RWPE1 (cell line): ENCODE measurements around the gene ATAT1.

Experiments used
- CTCF ChIA-PET: fragments of 350-600 bp; sonication (Branson Sonifier 250); formaldehyde crosslinking; extraction: SDS; loops from one replicate; lab custom pipeline; 2021; lab: Yijun Ruan, JAX
- POLR2A ChIA-PET: fragments of 400-600 bp; formaldehyde crosslinking; extraction: SDS; loops from one replicate; lab custom pipeline; 2020; ENCODE audit warnings: antibody characterized with exemption; ENCODE audit not compliant: low non-redundant PET; lab: Yijun Ruan, JAX
- DNase-seq: peaks from one replicate; pipeline ENCODE4 v3.0.0; 2012; ENCODE audit warnings: low spot score
- H3K27ac ChIP-seq: fragments of 450-650 bp; 2 replicates; pipeline ENCODE4 v1.5.1; 2017
- TF ChIP-seq, protein P1 (sequence below): fragments of 450-650 bp; conservative IDR thresholded peaks from 2 replicates; pipeline ENCODE4 v1.5.1; 2017; ENCODE audit warnings: low read depth, mild to moderate bottlenecking

ATAT1 gene

DNA sequence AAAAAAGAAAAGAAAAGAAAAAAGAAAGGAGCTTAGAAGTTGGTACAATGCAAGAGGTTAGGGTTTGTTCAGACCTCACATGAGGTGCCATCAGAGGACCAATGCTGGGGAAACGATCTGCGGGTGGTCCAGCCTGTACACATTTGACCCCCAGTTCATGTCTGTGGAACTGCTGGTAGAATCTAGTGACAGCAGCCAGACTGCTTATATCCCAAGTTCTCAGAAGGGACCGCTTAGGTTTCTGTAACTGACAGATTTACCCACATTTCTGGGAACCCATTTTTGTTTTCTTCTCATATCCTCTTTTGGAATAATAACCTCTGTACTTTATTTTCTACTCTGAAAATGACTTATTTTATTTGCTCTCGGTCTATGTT is 55.1 kb downstream of the ATAT1 start:
- DNase-seq: no peak
- CTCF ChIA-PET: interaction anchor here (0.6 to 5.3 kb wide), 3 partner anchors 41 to 192 kb away, joined by 5 to 31 read pairs (median 27); no protein-coding TSS in a partner anchor
- TF ChIP-seq, protein P1, sequence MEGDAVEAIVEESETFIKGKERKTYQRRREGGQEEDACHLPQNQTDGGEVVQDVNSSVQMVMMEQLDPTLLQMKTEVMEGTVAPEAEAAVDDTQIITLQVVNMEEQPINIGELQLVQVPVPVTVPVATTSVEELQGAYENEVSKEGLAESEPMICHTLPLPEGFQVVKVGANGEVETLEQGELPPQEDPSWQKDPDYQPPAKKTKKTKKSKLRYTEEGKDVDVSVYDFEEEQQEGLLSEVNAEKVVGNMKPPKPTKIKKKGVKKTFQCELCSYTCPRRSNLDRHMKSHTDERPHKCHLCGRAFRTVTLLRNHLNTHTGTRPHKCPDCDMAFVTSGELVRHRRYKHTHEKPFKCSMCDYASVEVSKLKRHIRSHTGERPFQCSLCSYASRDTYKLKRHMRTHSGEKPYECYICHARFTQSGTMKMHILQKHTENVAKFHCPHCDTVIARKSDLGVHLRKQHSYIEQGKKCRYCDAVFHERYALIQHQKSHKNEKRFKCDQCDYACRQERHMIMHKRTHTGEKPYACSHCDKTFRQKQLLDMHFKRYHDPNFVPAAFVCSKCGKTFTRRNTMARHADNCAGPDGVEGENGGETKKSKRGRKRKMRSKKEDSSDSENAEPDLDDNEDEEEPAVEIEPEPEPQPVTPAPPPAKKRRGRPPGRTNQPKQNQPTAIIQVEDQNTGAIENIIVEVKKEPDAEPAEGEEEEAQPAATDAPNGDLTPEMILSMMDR: no peak
- POLR2A ChIA-PET: no interaction called here
- peak overlapping the region; percentile 97 for H3K27ac ChIP-seq

DNA sequence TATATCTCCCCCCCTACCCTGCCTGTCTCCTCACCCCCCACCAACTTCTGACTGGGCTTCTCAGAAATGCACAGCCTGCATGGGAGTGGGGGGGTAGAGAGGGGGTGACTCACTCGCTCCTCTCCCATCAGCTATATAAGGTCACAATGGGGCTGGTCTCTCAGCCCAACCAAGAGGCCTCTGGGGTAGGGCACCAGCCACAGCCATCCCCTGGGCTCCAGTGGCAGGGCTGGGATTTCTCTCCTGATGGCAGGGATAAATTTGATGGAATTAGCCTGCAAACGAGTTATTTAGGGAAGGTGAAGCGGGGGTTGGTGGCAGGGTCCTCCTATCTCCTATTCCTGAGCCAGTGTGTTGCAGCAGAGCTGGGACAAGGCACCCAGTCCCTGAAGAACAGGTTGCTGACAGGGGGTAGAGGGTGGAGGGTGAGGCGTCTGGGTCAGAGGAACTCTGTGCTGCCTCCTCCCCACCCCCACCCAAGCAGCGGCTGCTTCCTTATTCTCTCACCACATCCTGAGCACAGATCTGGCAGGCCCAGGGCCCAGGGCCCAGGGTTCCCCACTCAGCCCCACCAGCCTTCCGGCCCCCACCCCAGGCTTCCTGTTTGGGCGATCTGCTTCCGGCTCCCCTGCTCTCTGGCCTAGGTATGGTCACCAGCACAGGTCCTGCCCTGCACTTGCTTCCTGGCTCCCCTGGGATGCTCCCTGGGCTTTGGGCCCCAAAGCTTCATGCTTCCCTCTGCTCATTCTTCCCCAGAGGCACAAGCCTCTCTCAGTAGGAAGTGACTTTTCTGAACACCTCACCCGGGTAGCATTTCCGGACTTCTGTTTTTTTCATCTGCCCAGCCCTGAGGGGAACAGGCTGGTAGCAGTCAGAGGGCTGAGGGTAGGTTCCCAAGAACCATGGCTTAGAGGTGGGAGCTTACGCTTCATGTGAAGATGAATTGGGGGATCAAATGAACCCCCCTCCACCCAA is 55.8 kb downstream of the ATAT1 start:
- peak; percentile 68 for DNase-seq
- peak overlapping the region; percentile 97 for H3K27ac ChIP-seq
- ChIA-PET CTCF (interaction anchor here (0.7 to 5.3 kb wide), 3 partner anchors 40 to 141 kb away, joined by 3 to 31 read pairs (median 27); no protein-coding TSS in a partner anchor), POLR2A (no interaction called here)
- TF ChIP-seq, protein P1: no peak

DNA sequence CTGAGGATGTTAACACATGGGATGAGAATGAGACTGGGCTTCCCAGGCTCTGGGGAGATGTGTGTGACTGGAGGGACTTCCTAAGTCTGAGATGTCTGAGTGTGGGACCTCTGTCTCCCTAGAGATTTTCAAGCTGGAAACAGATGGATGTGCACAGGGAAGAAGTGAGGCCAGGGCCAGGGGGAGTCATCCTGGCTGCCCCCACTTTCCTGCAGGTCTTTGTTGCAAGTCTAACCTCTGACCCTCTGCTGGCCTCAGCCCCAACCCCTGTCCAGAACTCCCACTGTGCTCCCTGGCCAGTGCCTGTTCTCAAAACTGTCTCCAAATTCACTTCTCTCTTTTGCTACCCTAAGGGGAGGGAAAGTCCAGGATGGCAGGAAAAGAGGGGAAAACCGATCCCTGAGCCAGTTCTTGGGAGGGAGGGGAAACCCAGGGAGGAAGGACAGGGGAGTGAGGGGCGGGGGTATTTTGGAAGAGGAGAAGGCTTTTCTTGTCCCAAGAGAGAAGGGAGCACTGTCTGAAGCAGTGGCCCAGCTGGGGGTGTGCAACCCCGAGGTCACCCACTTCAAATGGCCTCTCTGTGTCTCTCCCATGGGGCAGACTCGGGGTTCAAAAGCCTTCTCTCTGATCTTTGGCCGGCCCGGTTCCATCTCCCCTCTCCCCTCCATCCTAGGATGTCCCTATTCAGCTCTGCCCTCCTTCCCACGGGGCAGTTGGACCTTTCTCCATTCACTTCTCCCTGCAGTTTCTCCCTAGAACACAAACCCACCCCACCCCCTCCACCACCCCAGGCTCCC is 56.7 kb downstream of the ATAT1 start:
- ChIA-PET CTCF (interaction anchor here (2.9 kb wide), 1 partner anchor 39 kb away, joined by 12 read pairs; no protein-coding TSS in a partner anchor), POLR2A (no interaction called here)
- DNase-seq: no peak
- peak overlapping the region; percentile 97 for H3K27ac ChIP-seq
- TF ChIP-seq, protein P1: no peak

DNA sequence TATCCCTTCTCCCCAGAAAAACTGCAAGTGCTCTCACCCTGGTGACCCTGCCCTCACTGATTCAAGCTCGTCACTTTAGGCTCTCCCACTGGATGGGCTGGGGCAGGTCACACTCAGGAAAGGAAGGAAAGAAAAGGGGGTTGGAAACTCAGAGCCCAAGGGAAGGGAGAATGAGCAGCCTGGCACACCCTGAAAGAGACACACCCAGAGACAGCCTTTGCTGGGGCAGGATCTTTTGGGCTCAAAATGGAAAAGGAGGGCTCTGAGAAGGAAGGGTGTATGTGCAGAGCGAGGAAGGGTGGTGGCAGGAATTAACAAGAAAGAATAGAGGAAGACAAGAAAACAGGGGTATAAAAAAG is 57.3 kb downstream of the ATAT1 start:
- ChIA-PET CTCF (interaction anchor here (1.7 to 2.9 kb wide), 2 partner anchors 39 to 47 kb away, joined by 10 to 12 read pairs; no protein-coding TSS in a partner anchor), POLR2A (no interaction called here)
- TF ChIP-seq, protein P1: no peak
- H3K27ac ChIP-seq: peak overlapping the region; percentile 97
- DNase-seq: no peak

DNA sequence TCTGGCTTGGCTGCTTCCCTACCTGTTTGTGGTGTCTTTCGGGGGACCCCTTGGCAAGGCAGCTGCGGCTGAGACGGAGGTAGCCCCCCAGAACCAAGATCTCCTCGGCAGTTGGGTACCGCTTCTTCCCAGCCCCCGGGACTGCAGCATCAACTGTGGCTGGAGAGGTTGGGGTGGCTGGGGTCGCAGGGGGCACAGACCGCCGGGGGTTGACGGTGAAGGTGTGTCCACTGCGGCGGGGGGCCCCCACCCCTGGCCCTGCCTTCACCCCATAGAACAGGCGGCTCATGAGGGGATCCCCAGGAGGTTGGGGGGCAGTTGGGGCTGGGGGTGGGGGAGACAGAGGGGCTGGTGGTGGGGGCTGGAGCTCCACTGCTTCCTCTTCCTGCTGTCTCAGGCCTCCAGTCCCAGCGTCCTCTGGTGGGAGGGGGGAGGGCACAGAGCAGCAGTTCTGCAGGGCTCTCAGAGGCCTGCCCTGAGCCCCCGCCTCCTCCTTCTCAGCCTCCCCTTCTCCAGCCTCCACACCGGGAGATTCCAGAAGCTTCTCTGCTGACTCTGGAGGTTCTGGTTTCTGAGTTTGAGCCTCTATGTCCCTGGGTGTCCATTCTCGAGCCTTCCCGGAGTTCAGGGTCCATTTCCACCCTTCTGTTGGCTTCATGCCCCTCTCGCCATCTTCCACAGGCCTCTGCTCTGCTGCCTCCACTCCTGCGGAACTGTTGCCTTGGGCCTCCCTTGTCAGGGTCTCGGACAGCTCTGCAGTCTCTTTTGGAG is 57.9 kb downstream of the ATAT1 start:
- DNase-seq: peak; percentile 45
- TF ChIP-seq, protein P1: no peak
- POLR2A ChIA-PET: no interaction called here
- H3K27ac ChIP-seq: peak overlapping the region; percentile 97
- CTCF ChIA-PET: interaction anchor here (1.7 to 2.9 kb wide), 2 partner anchors 38 to 46 kb away, joined by 10 to 12 read pairs; no protein-coding TSS in a partner anchor
